Measurements from ENCODE around the gene PDGFRB.
A peak's percentile ranks its signal among the peaks of the same experiment; 100 is the strongest.
"Not testable (repeated sequence)": the region's sequence is repeated elsewhere in the genome, so short reads cannot be mapped to it uniquely, and the experiment has no call there.

The PDGFRB gene

GRCh38 chr5:150112201-150113046 is 43.2 kb downstream of the PDGFRB start:
- peak; percentile 42 for DNase-seq

DNA sequence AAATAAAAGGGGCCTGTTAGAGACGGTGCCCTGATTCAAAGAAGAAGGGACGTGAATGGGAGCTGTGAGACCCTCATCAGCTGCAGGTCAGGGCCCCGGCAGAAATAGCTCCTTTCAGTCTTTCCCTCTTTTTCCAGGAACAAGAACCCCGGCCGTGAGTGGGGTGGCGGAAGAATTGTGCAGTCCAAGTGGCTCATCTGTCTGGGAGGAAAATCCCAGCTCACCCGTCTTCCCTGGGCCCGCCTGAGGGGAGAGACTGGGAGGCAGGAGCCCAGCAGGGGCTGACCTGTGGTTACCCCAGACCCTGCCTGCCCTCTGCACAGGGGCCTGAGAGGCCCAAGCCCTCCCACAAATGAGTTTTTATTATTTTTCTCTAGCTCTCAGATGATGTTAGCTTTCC is 44.5 kb downstream of the PDGFRB start:
- DNase-seq: no peak

DNA sequence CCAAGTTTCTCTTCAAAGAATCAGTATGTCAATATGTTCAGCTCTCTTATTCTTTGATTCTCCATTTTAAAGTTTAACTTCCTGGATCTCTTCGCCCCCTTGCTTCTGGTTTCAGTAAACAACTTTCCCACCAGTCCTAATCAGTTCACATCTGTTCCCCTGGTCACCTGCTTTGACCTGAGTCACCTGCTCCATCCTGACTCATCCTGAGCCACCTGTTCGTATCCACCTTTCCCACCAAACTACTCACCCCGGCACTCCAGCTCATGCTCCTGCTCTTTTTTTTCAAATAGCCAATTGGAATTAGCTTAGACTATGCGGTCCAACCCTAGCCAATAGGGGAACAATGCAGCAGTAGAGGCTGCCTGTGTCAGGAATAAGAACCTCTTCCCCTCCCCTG is 45.7 kb downstream of the PDGFRB start:
- no peak for DNase-seq

DNA sequence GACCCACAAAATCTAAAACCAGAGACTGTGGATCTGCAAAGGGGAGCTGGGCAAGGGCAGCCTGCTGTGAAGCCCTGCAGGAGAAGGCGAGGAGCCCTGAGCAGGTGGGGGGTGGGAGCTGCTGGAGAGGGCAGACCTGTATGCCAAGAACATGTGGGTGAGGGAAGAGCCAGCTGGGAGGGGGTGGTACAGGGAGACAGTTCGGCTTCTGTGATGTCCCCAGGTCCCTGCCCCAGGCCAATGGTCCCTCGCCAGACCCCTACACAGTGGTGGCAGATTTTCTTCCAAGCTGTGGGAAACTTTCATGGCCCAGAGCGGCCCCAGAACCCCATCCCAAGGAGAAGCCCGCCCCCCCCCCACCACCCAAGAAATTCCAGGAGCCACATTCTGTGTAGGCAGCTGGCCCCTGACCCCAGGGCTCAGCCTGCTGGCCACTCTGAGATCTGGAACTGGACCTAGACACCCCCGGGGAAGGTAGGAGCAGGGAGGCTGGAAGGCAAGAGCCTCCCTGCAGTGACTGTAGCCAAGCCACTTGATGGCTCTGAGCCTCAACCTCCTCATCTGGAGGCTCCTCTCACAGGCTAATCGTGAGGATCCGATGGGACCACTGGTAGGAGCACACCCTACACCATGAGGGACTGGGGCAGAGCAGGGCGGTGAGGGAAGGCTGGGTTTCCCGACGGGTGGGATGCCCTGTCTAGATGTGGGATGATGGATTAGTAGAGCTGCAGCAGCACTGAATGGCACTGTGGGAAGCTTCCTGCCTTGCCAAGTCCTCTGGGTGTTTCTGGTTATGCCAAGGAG is 46.7 kb downstream of the PDGFRB start:
- DNase-seq: no peak

GRCh38 chr5:150107909-150108447 is 47.7 kb downstream of the PDGFRB start:
- peak; percentile 62 for DNase-seq

DNA sequence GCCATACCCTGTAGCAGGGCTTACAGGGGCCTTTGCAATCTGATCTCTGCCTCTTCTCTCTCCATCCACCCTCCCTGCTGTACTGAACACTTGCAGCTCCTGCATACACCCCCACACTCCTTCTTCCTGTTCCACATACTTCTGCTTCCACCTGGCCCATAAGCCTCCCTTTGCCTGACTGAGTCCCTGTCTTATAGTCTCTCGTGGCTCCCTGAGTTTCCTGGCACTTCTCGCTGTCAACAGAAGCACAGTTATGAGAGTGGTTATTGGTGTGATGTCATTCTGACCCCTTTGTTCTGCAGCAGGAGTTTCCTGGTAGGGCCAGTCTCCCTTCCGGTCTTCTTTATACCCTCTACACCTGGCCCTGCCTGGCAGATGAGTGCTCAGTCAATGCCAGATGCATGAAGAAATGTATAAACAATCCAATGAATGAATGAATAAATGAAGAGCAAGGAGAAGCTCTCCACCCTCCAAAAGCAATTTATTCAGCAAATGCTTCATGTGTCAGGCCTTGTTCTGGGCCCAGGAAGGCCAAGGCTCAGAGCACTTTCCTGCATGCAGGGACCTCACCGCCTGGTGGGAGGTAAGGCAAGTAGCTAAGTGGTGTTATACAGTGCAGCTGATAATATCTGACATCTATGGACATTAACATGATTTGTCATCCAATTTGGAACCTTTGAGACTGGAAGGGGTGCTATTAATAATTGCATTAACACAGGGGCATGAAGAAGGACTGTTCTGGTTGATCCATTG is 48.8 kb downstream of the PDGFRB start:
- peak; percentile 7 for DNase-seq

DNA sequence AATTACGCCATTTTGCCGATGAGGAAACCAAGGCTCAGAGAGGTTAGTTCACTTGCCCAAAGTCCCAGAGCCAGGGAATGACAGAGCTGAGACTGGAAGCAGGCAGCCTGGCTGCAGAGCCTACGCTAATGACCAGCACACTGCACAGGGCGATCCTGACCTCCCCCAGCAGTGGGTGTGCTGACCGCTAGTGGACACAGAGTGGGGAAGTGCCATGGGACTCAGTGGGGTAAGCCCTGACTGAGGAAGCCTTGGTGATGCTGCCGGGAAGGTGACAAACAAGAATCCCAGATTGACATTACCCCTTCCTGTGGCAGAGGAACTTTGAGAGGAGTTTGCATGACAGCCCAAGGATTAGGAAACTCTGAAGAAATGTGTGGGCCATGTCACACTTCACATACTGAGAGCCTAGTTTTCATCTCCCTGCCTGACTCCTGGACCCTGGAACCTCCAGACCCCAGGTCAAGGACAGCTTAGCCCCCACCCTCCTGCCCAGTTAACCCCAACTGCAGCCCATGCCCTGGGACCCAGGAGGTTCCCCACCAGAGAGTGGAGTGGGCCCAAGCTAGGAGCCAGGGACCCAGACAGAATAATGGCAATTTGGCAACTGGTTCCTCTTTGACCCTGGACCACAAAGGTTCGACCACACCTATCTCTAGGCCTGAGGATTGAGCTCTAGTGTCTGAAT is 49.6 kb downstream of the PDGFRB start:
- DNase-seq: no peak

DNA sequence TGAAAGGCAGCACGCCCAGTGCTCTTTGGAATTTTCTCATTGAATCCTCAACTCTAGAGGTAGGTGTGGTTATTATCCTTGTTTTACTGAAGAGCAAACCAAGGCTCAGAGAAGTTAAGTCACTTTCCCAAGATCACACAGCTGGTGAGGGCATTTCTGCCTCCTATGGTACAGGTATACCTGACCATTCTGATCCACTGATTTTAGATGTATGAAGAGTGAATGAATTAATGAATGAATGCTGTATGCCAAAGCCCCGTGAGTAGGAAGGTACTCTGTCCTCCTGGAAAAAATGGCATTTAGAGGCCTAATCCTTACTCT is 51.1 kb downstream of the PDGFRB start:
- no peak for DNase-seq

GRCh38 chr5:150103678-150104549 is 51.7 kb downstream of the PDGFRB start:
- DNase-seq: no peak

DNA sequence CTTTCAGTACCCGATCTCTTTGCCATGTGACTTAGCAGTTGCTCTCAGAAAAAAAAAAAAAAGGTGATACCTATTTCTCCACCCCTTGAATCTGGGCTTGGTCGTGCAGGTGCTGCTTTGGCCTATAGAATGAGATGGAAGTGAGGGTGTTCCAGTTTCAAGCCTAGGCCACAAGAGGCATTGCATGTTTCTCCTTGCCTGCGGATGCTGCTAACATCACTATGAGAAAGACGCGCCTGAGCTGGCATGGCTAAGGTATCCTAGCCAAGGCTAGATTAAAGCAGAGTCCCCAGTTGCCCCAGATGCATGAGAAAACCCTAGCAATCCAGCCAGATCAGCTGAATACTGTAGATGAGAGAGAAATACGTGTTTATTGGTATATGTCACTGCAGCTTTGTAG is 54.6 kb downstream of the PDGFRB start:
- DNase-seq: no peak

DNA sequence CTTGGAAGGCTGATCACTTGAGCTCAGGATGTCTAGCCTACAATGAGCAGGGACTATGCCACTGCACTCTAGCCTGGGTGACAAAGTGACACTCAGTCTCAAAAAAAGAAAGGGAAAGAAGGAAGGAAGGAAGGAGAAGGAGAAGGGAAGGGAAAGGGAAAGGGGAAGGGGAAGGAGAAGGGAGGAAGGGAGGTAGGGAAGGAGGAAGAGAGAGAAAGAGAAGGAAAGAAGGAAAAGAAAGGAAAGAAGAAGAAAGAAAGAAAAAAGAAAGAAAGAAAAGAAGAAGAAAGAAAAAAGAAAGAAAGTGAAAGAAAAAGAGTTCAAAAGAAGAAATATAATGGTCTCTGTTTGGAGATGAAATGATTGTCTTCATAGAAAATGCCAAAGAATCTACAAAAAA is 58.5 kb downstream of the PDGFRB start:
- DNase-seq: no peak

- DNase-seq: no peak
These were observed 63.4 kb downstream of the PDGFRB start for GRCh38 chr5:150092159-150092787.

GRCh38 chr5:150085950-150086715 is 69.5 kb downstream of the PDGFRB start, which contains the start of gene CSF1R:
CSF1R (minus strand) TSS chr5:150086554; CDS start chr5:150086427, 127 bp downstream.
- no peak for DNase-seq

DNA sequence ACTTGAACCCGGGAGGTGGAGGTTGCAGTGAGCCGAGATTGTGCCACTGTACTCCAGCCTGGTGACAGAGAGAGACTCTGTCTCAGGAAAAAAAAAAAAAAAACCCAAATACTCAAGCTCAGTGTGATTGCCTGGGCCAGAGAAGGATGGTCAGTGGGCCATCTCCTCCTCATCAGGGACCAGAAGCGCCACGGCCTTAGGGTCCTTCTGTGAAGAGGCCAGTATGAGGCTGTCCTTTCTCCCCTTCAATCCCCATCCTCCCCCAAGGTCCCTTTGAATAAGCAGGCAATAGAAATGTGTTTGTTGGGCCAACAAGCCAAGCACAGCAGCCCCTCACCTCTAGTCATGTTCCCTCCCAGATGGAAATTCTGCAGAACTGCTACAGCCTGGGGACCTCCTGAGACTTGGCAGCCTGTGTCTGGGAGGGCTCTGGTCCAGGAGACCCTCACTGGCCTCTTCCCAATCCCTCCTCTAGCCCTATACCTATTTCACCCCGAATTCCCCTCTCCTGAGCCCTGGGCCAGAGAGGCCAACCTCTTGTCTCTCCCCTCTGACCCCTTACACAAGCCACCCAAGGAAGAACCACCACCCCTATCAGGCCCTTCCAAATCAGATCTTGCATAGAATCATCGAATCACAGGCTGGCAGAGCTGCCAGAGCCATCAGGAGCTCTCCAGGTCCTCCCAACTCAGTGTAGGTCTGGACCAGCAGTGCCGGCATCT is 70.3 kb downstream of the PDGFRB start:
- no peak for DNase-seq

DNA sequence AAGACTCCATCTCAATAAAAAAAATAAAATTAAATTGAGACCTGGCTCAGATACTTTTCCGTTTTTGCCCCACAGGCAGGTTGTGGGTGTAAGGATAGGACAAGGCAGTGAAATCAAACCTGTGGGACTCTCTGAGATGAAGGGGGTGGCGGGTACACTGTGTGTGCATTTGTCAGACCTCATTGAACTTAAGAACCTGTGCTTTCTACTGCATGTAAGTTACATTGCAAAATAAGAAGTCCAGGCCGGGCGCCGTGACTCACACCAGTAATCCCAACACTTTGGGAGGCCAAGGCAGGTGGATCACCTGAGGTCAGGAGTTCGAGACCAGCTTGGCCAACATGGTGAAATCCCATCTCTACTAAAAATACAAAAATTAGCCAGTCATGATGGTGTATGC is 70.9 kb downstream of the PDGFRB start:
- DNase-seq: not testable (repeated sequence)

- no peak for DNase-seq
These were observed 72.8 kb downstream of the PDGFRB start for GRCh38 chr5:150082889-150083288.

GRCh38 chr5:150082374-150082773 is 73.3 kb downstream of the PDGFRB start:
- DNase-seq: no peak

- no peak for DNase-seq
These were observed 73.9 kb downstream of the PDGFRB start for GRCh38 chr5:150081541-150082283.

All from NCI-H226 (cell line).